Mesenteric fat pad (tissue), 1 donor: ENCODE measurements around the gene HMX3. TPM values are rescaled to one million over a fixed set of nuclear protein-coding genes. Genes with fewer than 3 reads are reported as not detected.

Experiments used
- DNase-seq: peaks from one replicate; pipeline ENCODE4 v3.0.0-alpha.2; 2020; ENCODE audit warnings: low spot score
- long read RNA-seq: library from polyadenylated mRNA; unstranded; transcript quantifications from one replicate; pipeline ENCODE4 v2.0.0, GENCODE V29; 2020
- total RNA-seq: library from RNA; stranded (reverse); fragmentation: NEBNext Ultra II Directional; extraction: Animal tissue kit (Norgen Biotek cat#: 25700); gene quantifications from one replicate; pipeline ENCODE4 v1.2.1, GENCODE V29; 2021
- donor health status: DM: yes; HTN: yes; CAD: no.

HMX3 gene
- not detected for total RNA-seq
- long read RNA-seq = 0 reads

DNA sequence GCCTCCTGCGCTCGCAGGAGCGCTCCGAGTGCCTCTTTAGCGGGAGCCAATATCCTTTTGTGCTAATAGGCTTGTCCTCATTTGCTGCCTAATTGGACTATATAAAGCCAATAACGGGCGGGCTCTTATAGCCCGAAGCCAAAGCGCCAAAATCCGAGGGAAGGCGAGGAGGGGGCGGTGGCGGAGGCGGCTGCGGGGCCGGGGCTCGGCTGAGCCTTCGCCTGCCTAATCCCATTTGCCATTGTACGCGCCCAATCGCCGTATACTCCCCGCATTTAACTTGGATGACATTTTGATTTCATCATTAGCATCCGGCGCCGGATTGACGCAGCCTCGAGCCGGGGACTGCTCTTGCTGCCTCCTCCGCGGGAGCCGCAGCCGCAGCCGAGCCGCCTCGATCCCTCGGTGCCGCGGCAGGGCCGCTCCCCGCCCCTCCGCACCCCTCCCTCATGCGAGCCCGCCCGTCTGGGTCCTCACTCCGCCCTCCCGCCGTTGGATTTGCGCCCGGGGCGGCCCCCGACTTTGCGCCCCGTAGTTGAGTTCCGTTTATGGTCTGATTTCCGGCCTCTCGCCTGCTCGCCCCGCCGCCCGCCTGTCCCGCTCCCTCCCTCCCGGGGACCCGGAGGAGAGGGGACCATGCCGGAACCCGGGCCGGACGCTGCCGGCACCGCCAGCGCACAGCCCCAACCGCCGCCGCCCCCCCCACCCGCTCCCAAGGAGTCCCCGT is at the start of gene HMX3:
TSS of gene HMX3 (plus strand) at position 556 of the 727 bp plus-strand sequence. CDS start at position 637, 81 bp downstream.
- no peak for DNase-seq

DNA sequence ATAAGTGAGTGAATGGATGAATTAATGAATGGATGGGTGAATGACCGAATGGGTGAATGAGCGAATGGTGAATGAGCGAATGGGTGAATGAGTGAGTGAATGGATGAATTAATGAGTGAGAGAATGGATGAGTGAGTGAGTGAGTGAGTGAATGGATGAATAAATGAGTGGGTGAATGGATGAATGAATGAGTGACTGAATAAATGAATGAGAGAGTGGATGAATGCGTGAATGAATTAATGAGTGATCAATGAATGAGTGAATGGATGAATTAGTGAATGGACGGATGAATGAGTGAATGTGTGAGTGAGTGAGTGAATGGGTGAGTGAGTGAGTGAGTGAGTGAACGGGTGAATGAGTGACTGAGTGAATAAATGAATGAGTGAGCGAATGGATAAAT is 49.5 kb upstream of the HMX3 start:
- DNase-seq = no peak

DNA sequence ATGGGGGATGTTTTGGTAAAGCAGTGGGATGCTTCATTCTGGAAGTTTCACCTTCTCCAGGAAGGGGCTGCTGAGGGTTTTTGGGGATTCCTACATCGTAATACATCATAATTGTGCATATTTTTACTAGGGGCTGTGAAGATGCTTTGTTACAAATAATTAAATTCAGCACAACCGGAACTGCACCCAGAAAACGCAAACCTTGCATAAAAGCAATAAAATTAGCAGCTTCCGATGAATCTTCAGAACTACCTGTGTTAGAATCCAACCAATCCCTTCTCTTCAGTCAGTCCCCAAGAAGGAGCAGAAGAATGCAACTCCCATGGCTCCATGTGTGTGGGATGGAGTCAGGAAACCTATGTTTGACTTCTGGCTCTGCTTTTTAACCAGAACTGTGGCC is 48.4 kb upstream of the HMX3 start:
- DNase-seq = no peak

DNA sequence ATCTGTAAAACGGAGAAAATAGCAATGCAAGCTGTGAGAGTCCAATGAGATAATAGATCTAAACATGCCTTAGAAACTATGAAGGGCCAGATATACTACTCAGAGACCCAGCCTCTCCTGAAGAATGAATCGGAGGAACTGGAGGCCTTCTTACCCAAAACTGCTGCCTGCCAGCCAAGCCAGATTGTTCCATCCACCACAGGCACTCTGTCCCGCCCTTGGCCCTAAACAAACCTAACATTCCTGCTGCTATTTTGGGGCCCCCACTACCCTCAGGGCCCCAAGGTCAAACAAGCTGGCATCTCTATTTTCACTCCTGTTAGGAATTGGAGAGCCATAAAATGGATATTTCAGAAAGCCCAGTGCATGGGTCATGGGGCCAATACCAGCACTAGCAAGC is 48.0 kb upstream of the HMX3 start:
- DNase-seq = no peak

DNA sequence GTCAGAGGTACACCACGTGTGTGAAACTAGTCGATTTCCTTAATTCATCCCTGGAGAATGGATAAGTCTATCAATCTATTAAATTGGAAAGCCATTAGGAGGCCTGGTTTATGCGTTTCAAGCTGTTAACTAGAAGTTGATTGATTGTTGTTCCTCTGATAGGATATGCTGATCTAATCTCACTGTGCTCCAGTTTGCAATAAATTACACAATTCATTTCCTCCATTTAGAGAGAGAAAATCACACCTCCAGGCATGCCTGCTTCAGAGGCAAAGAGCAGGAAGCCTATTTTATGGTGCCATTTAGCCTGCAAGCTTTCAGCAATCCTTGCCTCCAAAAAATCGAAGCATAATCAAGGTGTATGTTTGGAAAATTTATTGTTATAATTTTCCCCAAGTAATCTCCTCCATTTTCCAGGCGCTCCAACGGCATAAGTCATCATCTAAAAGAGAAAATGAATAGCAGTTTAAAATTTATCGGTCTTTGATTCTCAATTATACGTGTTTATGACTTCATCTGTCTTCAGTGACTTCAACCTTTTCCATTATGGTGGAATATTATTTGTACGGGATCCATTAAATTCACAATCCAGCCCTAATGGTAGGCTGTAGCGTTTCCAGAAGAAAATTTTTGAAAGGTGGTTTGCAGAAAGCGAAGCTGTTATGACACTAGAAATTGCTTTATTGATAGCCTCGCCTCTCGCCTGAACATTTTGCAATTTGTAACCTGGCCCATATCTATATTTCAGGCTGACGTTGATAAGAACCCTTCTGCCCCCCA is 42.9 kb upstream of the HMX3 start:
- DNase-seq = no peak

DNA sequence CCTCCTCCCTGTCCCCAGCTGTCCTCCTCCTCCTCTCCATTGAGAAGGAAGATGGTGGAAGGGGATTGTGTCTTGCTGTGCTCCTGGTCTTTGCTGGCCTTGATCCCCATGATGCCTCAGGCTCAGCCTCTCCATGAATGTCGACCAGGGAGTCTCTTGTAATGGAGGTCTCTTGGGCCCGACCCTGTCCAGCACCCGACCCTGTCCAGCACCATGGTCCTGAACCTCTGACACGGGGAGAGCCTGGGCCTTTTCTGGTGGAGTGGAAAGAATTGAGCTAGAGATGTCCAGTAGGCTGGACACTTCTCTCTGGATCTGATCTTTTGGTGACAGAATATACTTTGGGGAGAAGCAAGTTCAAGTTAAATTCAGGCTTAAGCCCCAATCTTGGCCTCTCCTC is 42.3 kb upstream of the HMX3 start:
- no peak for DNase-seq

DNA sequence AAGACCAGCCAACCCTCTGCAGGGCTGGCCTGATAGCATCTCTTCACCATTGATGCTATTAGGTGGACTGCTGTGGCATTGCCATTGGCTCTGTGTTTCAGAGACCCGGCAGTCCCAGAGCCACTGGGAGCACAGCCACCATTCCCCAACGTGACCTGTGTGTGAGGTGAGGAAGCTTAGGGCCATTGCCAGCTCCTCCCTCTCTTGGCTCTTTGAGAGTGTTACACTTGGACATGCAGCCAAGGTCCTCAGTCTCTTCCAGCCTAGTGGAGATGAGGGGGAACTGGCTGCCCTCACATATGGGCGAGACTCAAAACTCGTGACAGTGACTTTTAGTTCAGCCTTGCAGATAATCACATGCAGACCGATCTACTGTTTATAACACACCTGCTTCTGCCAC is 39.3 kb upstream of the HMX3 start:
- no peak for DNase-seq

DNA sequence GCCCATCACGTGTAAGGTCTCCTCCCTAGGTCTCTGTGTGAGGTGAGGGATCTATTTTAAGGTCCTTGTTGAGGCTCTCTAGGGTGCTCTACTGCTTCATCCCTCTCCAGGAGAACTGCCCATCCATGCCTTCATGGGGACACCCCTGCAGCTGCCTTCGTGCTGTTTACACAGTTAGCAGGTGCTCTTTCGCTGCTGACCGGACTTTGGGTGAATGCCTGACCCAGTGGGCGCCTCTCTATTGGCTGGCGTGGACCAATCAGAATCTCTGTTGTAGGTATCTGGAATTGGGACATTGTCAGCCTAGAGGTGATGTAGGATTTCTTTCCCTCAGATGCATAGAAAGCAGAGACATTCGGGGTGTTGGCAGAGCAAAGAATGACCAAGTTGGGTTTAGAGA is 38.7 kb upstream of the HMX3 start:
- no peak for DNase-seq

DNA sequence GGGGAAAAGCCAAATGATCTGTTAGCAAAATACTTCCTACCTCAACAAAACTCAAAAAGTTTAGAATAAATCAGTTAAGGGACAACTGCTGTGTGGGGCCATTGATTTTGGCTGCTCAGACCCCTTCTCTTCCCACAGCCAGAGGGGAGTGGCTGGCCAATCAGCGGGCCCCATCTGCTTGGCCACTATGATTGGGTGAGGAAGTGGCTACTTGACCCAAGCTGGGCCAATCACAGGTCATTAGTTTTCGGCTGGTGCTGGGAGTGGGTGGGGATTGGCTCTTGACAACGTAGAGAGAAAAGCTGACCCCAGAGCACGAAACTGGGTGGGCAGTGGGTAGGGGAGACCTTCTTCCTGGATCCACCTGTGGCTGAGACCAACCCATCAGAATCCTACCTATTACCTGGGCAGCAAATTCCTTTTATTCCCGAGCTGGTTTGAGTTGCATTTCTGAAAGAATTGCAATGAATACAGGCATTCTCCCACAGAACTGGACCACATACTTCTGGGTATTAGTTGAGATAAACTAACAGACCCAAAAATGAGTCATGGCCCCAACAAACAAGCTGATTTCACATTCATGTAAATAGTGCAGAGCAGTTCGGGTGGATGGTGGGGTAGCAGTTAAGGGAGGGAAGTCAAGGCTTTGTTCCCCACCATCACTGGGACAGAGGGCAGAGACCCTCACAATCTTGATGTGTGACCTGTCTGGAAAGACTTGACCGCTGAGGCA is 35.6 kb upstream of the HMX3 start:
- DNase-seq = no peak

DNA sequence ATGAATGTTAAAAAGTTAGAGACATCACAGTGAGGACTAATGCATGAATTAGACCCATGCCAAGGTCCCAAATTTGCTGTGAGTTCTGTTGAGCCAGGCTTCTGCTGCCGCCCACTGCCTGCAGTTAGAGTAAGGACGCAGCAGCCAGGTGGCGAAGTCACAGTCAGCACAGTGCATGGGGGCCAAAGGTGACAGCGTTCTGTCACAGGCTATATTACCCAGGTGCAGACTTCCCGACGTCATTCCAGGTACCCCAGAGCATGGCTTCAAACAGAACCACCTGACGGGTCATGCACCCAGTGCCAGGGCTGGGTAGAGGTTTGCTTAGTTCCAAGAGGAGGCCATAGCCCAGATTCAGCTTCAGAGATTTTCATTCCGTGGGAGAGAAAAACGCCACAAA is 33.9 kb upstream of the HMX3 start:
- no peak for DNase-seq

DNA sequence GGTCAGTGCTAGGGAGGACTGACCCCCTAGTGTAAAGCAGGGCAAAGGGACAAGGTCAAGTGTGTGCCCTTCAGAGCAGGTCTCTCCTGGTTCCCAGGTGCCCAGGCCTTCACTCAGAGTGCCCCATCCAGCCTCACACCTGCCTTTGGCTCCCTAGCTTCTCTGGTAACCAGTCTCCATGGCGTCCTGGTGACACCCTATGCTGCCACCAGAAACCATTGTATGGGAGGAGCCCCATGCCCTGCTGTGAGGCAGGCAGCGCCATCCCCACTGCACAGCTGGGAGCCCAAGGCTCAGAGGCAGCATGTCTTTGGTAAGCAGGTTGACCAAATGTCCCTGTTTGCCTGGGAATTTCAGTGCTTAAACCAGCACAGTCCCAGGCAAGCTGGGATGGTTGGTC is 33.1 kb upstream of the HMX3 start:
- DNase-seq = no peak

DNA sequence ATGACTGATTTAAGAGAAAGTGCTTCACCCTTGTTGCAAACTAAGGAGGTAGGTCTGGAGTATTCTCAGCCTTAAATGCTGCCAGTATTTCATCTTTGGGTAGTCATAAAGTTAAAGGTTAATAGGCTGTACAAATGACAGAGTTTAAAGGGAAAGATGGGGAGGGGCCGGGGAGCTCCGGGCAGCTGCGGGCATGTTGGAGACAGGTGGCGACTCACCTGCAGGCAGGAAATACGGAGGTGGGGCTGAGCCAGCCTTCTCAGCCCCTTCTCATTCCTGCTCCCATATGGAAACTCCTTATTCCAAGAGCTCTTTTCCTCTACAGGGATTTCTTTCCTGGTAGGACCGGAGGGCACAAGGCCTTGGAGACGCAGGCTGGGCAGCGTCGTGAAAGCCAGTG is 31.8 kb upstream of the HMX3 start:
- no peak for DNase-seq

DNA sequence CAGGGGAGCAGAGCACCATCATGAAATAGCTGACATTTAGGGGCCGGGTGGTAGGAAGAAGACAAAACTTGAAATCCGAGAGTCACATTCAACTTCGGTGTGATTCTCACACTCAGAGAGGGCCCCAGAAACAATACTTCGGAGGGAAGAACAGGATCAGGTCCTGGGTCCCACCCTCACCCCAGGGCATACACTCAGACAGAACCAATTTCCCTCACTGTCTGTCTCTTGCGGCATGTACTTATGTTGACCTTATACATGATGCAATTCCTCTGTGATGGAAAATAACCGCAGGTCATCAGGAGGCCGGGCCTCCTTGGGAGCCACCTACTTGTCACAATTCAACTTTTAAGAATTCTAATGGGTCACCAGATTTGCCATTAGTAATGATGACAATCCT is 26.3 kb upstream of the HMX3 start:
- DNase-seq = no peak

DNA sequence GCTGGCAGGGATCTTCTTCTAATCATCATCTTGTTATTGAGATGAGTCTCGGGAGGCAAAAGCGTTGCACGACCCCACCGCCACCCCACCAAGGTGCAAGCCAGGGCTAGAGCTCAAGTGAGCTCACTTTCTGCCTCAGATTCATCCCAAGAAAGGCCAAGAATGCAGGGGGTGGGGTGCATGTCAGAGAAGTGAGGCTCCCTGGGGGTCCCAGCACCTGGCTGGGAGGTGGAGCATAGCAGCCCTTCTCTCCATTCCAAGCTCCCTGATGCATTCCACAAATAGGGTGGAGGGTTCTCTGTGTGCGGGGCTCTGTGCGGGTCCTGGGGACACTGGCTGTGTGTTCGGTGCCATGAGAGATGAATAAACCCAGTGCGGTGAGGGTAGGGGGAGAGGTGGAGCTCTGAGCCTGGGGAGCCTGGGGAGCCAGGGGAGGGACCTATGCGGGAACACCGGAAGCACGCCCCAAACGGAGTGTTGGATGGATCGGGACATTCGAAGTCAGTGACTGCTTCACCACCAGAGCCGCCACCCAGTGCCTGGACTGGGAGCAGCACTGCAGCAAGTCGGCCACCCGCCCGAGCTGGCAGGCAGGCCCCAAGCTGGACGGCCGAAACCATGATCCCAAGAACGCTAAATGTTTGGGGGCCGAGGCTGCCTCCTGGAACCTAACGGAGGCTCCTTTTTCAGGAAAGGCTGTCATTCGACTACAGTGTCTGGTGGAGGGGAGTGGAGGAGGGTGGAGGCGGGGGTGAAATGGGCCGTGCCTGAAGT is 17.9 kb upstream of the HMX3 start:
- DNase-seq = no peak

DNA sequence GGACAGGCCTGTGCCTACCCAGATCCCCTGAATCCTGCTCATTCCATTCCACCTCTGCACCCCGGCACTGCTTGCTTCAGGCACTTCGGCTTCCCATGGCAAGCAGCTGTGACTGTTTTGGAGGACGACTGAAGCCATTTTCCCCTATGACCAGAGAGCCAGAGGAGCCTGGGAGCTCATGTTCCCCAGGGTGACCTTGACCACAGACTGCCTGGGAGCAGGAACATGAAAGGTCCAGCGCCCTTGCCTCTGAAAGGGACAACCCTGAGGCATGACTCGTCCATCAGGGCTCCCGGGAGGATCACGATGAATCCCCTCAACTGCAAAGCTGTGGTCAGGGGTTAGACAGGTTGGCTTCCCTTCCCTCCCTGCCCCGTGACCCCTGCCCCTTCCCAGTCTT is 16.7 kb upstream of the HMX3 start:
- DNase-seq = no peak

DNA sequence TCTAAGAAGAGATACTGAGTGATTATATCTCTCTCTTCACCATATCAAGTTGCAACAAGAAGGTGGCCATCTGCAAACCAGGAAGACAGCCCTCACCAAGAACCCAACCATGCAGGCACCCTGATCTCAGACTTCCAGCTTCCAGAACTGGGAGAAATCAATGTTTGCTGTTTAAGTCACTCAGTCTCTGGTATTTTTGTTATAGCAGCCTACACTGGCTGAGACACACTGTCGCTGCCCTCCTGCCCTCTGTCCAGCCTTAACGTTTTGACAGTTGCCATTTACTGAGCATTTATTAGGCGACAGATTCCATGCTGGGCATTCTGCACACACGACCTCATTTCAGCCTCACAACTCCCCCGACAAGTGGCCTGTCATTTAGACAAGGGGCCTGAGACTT is 9.5 kb upstream of the HMX3 start:
- no peak for DNase-seq

DNA sequence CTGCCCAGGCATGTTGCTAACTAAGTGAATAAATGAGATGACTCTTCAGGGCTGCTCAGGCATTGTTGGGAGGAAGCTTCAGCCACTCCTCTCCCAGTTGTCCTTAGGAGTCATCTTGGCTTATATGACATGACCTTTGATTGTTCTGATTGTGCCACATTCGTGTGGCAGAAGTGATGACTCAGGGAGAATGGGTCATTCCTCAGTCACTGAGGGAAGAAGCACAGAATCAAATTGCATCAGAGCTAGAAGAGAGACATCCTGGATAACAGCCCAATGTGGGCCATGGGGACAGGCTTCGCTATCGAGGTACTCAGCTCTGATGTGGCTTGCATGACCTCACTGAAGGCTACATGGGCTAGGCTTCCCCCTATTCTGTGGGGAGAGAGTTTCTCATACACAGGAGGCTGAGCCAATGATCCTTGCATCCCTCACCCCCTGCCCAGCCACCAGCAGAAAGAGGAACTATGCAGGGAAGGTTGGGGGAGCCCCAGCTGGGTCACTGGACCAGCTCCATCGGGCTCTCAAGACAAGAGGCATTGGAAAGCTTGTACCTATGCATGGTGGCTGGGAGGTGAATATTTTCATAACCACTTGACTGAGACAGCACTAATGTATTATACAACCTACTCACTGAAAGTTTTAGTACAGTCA is 6.0 kb upstream of the HMX3 start:
- DNase-seq = no peak

DNA sequence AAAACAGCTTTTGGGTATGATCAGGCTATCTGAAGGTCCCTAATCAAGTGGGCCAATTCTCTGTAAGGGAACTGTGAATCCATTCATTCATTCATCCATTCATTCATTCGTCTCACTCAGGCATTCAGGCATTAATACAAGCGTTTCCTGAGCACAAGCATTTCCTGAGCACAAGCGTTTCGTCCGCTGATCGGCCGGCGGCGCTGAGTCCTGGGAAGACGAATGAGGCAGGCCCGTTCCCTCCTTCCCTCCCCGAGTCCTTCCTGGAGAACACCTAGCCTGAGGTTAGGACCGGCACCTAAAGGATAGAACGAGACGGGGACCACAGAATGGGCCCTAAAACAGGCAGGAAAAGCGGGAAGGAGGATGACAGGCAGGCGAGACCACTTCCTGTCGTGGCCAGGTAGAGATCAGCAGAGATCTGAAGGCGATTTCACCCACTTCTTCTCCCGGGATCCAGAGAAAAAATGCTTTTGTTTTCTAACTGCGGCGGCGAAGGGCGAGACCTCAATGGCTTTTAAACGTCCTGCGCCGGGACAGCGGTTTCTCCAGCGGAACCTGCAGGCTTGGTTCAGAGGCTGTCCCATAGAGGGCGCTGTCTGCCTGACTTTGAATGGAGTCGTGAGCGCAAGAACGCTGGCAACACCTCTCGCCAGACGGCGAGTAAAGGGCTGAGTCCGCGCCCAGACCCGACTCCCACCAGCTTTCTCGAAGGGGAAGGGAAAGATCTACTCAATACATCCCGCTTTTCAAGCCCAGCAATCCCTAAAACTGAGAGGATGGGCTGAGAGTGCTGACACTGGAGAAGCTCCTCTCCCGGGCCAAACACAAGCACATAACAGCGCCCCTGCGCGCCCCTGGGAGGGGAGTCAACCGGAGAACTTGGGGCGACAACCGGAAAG is 2.9 kb upstream of the HMX3 start:
- no peak for DNase-seq

DNA sequence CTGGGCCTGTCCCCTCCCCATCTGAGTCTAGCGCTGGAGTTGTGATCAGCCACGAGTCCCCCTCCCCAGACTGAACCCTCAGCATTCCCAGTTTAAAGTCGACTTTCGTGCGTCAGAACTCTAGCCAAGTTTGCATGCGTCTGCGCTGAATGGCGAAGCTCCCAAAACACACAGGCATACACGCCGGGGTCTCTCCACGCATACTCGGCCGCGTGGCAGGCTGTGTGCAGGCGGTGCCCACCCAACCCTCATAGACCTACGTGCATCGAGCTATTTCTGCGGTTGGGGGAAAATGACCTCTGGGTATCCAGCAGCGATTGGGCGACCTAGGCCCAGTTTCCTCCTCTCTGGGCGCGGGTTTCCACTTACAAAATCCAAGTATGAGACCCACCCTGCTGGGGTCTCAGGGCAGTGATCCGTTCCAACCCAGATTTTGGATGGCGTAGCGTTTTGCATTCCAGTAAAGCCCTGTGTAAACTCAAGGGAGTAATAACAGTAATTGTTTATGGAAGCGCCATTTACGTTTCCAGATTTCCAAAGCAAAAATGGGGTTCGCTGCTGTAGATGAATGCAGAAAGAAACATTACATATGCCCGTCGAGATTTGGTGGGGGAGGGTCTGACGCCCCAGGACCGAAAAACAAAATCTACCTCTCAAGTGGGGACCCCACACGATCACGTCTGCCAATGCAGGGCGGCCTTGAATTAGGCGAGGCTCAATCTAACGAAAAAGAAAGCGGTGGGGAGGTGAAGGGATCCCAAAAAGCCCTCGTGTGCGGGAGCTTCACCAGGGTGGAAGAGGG is 2.0 kb upstream of the HMX3 start:
- no peak for DNase-seq
